H9 (cell line): ENCODE results near the gene DNER. TPM values are rescaled to one million over a fixed set of nuclear protein-coding genes. Genes with fewer than 3 reads are reported as not detected.
"Not testable (repeated sequence)": the region's sequence is repeated elsewhere in the genome, so short reads cannot be mapped to it uniquely, and the experiment has no call there.

Experiments
- DNase-seq: peaks from one replicate; pipeline ENCODE4 v3.0.0-alpha.2; 2017
- H2AFZ ChIP-seq: one replicate; pipeline ENCODE4 v1.6.1; 2013; ENCODE audit warnings: mild to moderate bottlenecking, low read length, control low read depth, moderate library complexity
- H2AK5ac ChIP-seq: 2 replicates; pipeline ENCODE4 v1.6.1; 2013; ENCODE audit warnings: low read length, control low read depth, mixed read lengths; ENCODE audit not compliant: insufficient read length
- H2BK120ac ChIP-seq: one replicate; pipeline ENCODE4 v1.6.1; 2013; ENCODE audit warnings: low read depth, mild to moderate bottlenecking, low read length, control low read depth, inconsistent platforms; ENCODE audit not compliant: poor library complexity, severe bottlenecking
- H2BK12ac ChIP-seq: 2 replicates; pipeline ENCODE4 v1.6.1; 2013; ENCODE audit warnings: low read length, control low read depth, mixed read lengths, low read depth; ENCODE audit not compliant: insufficient read length
- H2BK15ac ChIP-seq: 2 replicates; pipeline ENCODE4 v1.6.1; 2013; ENCODE audit warnings: low read depth, low read length, control low read depth
- H2BK20ac ChIP-seq: one replicate; pipeline ENCODE4 v1.6.1; 2013; ENCODE audit warnings: low read depth, mild to moderate bottlenecking, low read length, control low read depth, inconsistent platforms; ENCODE audit not compliant: poor library complexity, severe bottlenecking
- H2BK5ac ChIP-seq: 2 replicates; pipeline ENCODE4 v1.6.1; 2013; ENCODE audit warnings: low read length, control low read depth, mixed read lengths; ENCODE audit not compliant: insufficient read length
- H3K14ac ChIP-seq: 2 replicates; pipeline ENCODE4 v1.6.1; 2013; ENCODE audit warnings: low read length, control low read depth; ENCODE audit not compliant: insufficient read depth
- H3K18ac ChIP-seq: 2 replicates; pipeline ENCODE4 v1.6.1; 2013; ENCODE audit warnings: low read depth, mild to moderate bottlenecking, mixed read lengths, low read length, control low read depth; ENCODE audit not compliant: insufficient read length
- H3K23ac ChIP-seq: 2 replicates; pipeline ENCODE4 v1.6.1; 2013; ENCODE audit warnings: low read length, control low read depth, mixed read lengths, low read depth; ENCODE audit not compliant: insufficient read length
- H3K23me2 ChIP-seq: 2 replicates; pipeline ENCODE4 v1.6.1; 2013; ENCODE audit warnings: low read depth, mild to moderate bottlenecking, mixed read lengths, low read length, control low read depth; ENCODE audit not compliant: insufficient read length, poor library complexity, severe bottlenecking
- H3K27ac ChIP-seq: 2 replicates; pipeline ENCODE4 v1.5.1; 2013; ENCODE audit warnings: low read length, control low read depth, mixed read lengths, low read depth; ENCODE audit not compliant: insufficient read length
- H3K27me3 ChIP-seq: 2 replicates; pipeline ENCODE4 v1.6.1; 2013; ENCODE audit warnings: low read length, control low read depth, inconsistent platforms; ENCODE audit not compliant: insufficient read depth
- H3K4ac ChIP-seq: 2 replicates; pipeline ENCODE4 v1.6.1; 2013; ENCODE audit warnings: low read depth, mild to moderate bottlenecking, control low read depth, inconsistent platforms, low read length, moderate library complexity
- H3K4me1 ChIP-seq: 2 replicates; pipeline ENCODE4 v1.6.1; 2013; ENCODE audit warnings: low read length, control low read depth, inconsistent platforms; ENCODE audit not compliant: insufficient read depth
- H3K4me2 ChIP-seq: 2 replicates; pipeline ENCODE4 v1.6.1; 2013; ENCODE audit warnings: low read length, control low read depth, mixed read lengths; ENCODE audit not compliant: insufficient read length, insufficient read depth
- H3K56ac ChIP-seq: 2 replicates; pipeline ENCODE4 v1.6.1; 2013; ENCODE audit warnings: low read depth, mild to moderate bottlenecking, mixed read lengths, low read length, control low read depth; ENCODE audit not compliant: insufficient read length
- H3K79me1 ChIP-seq: 2 replicates; pipeline ENCODE4 v1.6.1; 2013; ENCODE audit warnings: low read depth, mild to moderate bottlenecking, moderate library complexity, low read length, control low read depth, inconsistent platforms; ENCODE audit not compliant: insufficient read depth, poor library complexity, severe bottlenecking
- H3K79me2 ChIP-seq: 2 replicates; pipeline ENCODE4 v1.6.1; 2013; ENCODE audit warnings: low read length, control low read depth, inconsistent platforms; ENCODE audit not compliant: insufficient read depth
- H3K9ac ChIP-seq: 2 replicates; pipeline ENCODE4 v1.6.1; 2013; ENCODE audit warnings: low read length, control low read depth, mixed read lengths; ENCODE audit not compliant: insufficient read length; ENCODE audit errors: extremely low read depth
- H3K9me3 ChIP-seq: one replicate; pipeline ENCODE4 v1.6.1; 2013; ENCODE audit warnings: low read depth, low read length, inconsistent platforms; ENCODE audit not compliant: control insufficient read depth
- H3T11ph ChIP-seq: one replicate; pipeline ENCODE4 v1.6.1; 2013; ENCODE audit warnings: mild to moderate bottlenecking, low read length, control low read depth, inconsistent platforms
- H4K20me1 ChIP-seq: one replicate; pipeline ENCODE4 v1.6.1; 2013; ENCODE audit not compliant: control insufficient read depth, insufficient read length, insufficient read depth
- H4K5ac ChIP-seq: 2 replicates; pipeline ENCODE4 v1.6.1; 2013; ENCODE audit warnings: low read depth, mild to moderate bottlenecking, mixed read lengths, low read length, control low read depth; ENCODE audit not compliant: insufficient read length
- H4K8ac ChIP-seq: replicated peaks from 2 replicates; pipeline ENCODE4 v1.6.1; 2013; ENCODE audit warnings: low read length, control low read depth, mixed read lengths, low read depth; ENCODE audit not compliant: insufficient read length
- H4K91ac ChIP-seq: 2 replicates; pipeline ENCODE4 v1.6.1; 2013; ENCODE audit warnings: low read depth, mild to moderate bottlenecking, moderate library complexity, mixed read lengths, low read length, control low read depth; ENCODE audit not compliant: insufficient read length
- H3K27ac Mint-ChIP-seq, 3 experiments: 2 replicates in 2 of 3; 3 replicates in 1 of 3; pipeline ENCODE4 v1.8.0; 2020 to 2021; ENCODE audit warnings: mixed read lengths in 3 of 3, mild to moderate bottlenecking in 1 of 3, moderate library complexity in 1 of 3
- H3K27me3 Mint-ChIP-seq: 2 replicates; pipeline ENCODE4 v1.8.0; 2021; ENCODE audit warnings: low read depth, mild to moderate bottlenecking, moderate library complexity, mixed read lengths
- H3K36me3 Mint-ChIP-seq, 3 experiments: 2 replicates in 2 of 3; 3 replicates in 1 of 3; pipeline ENCODE4 v1.8.0; 2020 to 2021; ENCODE audit warnings: low read depth in 3 of 3, mixed read lengths in 3 of 3; ENCODE audit not compliant: insufficient read depth in 1 of 3
- H3K4me1 Mint-ChIP-seq, 2 experiments: 2 replicates each; pipeline ENCODE4 v1.8.0; 2020; ENCODE audit warnings: mixed read lengths in 2 of 2
- H3K4me3 Mint-ChIP-seq, 2 experiments: 2 replicates in 1 of 2; 3 replicates in 1 of 2; pipeline ENCODE4 v1.8.0; 2020 to 2021; ENCODE audit warnings: mild to moderate bottlenecking in 2 of 2, mixed read lengths in 2 of 2, moderate library complexity in 1 of 2
- H3K9me3 Mint-ChIP-seq, 2 experiments: 2 replicates in 1 of 2; 3 replicates in 1 of 2; pipeline ENCODE4 v1.8.0; 2020; ENCODE audit warnings: mild to moderate bottlenecking in 2 of 2, mixed read lengths in 2 of 2, moderate library complexity in 1 of 2
- WGBS: extraction: QIAGEN DNeasy Blood & Tissue Kit; methylation state at CpG from one replicate; pipeline ENCODE4 v1.1.7; 2013; ENCODE audit warnings: missing lambda C conversion rate, low lambda C conversion rate, mixed read lengths; ENCODE audit not compliant: insufficient read length; ENCODE audit errors: extremely low coverage; 5-methylcytosine and 5-hydroxymethylcytosine counted together
- total RNA-seq: library from RNA; stranded (reverse); gene quantifications from 2 replicates; pipeline ENCODE4 v1.2.1, GENCODE V29; 2021
- TF ChIP-seq, protein P1 (sequence below): fragments of 200-600 bp; sonication (generic); conservative IDR thresholded peaks from 3 replicates; pipeline ENCODE4 v1.8.0; 2021; ENCODE audit warnings: antibody characterized with exemption, mild to moderate bottlenecking

DNER gene
- total RNA-seq, 1 experiment from 2014 or later: 1.0 TPM

DNA sequence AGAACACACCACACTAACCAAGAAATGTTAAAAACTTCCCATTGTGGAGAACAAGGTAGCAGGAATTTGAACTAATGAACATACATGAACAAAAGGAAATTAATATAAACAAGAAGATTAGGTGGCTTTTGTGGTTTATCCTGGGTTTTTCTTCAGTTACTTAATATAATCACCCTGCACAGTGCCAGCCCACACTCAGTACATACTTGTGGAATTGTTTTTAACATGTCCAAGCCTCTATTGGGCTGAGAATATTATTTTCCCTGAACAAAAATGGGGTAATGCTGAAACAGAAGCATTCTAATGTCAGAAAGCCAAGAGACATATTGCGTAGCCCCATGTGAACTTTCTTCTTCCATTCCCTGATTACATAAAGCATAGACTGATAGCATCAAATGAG lies 202.8 kb downstream of the DNER start:
- H2BK20ac ChIP-seq: no peak overlapping the region
- H2AFZ ChIP-seq: no peak overlapping the region
- Mint-ChIP-seq H3K36me3 (no peaks in the 10 kb centered on the region; a peak in 1 of 7 replicates), H3K4me1 (no peaks in the 10 kb centered on the region), H3K4me3 (no peak overlapping the region), H3K9me3 (no peaks in the 10 kb centered on the region), H3K27ac (0 out of 7 replicates have a peak overlapping the region, but pooled peaks of 1 of the 3 experiments have one; percentile 12), H3K27me3 (no peaks in the 10 kb centered on the region; the same call in 1 of the 2 replicates)
- H3K9me3 ChIP-seq: no peaks in the 10 kb centered on the region
- DNase-seq: no peak
- WGBS: no CpG with 5 or more reads among the region's 1 CpG
- H4K20me1 ChIP-seq: no peaks in the 10 kb centered on the region
- H2AK5ac ChIP-seq: no peak overlapping the region
- no peaks in the 10 kb centered on the region for H3K27me3 ChIP-seq
- H4K91ac ChIP-seq: no peak overlapping the region
- H3K56ac ChIP-seq: no peak overlapping the region
- no peak overlapping the region for H4K8ac ChIP-seq
- H3K4me2 ChIP-seq: no peak overlapping the region
- H4K5ac ChIP-seq: no peak overlapping the region
- TF ChIP-seq, protein P1, sequence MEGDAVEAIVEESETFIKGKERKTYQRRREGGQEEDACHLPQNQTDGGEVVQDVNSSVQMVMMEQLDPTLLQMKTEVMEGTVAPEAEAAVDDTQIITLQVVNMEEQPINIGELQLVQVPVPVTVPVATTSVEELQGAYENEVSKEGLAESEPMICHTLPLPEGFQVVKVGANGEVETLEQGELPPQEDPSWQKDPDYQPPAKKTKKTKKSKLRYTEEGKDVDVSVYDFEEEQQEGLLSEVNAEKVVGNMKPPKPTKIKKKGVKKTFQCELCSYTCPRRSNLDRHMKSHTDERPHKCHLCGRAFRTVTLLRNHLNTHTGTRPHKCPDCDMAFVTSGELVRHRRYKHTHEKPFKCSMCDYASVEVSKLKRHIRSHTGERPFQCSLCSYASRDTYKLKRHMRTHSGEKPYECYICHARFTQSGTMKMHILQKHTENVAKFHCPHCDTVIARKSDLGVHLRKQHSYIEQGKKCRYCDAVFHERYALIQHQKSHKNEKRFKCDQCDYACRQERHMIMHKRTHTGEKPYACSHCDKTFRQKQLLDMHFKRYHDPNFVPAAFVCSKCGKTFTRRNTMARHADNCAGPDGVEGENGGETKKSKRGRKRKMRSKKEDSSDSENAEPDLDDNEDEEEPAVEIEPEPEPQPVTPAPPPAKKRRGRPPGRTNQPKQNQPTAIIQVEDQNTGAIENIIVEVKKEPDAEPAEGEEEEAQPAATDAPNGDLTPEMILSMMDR: no peak
- no peaks in the 10 kb centered on the region for H3K4me1 ChIP-seq
- no peak overlapping the region for H2BK5ac ChIP-seq
- H3K79me2 ChIP-seq: no peaks in the 10 kb centered on the region
- H3K4ac ChIP-seq: no peak overlapping the region
- H2BK120ac ChIP-seq: no peak overlapping the region
- H3K23me2 ChIP-seq: no peaks in the 10 kb centered on the region
- H2BK12ac ChIP-seq: no peak overlapping the region
- H3K27ac ChIP-seq: no peak overlapping the region
- no peak overlapping the region for H3T11ph ChIP-seq
- H3K23ac ChIP-seq: no peak overlapping the region
- H3K79me1 ChIP-seq: no peaks in the 10 kb centered on the region
- no peak overlapping the region for H3K14ac ChIP-seq
- H3K9ac ChIP-seq: no peak overlapping the region
- H2BK15ac ChIP-seq: no peak overlapping the region
- H3K18ac ChIP-seq: no peak overlapping the region

GRCh38 chr2:229506699-229507098 lies 207.7 kb downstream of the DNER start:
- not testable (repeated sequence) for H3K4me2 ChIP-seq, H3K56ac ChIP-seq, H4K20me1 ChIP-seq, H3K79me1 ChIP-seq, H2BK15ac ChIP-seq, H2BK20ac ChIP-seq, H3K23me2 ChIP-seq, H3K4me3 Mint-ChIP-seq, H3T11ph ChIP-seq, DNase-seq, H4K91ac ChIP-seq, H2AK5ac ChIP-seq, H2BK5ac ChIP-seq, H3K14ac ChIP-seq, H3K27ac ChIP-seq, H3K9me3 ChIP-seq, H2BK12ac ChIP-seq, H2AFZ ChIP-seq, H3K36me3 Mint-ChIP-seq, H3K23ac ChIP-seq, H4K5ac ChIP-seq, H3K18ac ChIP-seq, H3K27ac Mint-ChIP-seq, H3K27me3 ChIP-seq, H3K27me3 Mint-ChIP-seq, H3K9ac ChIP-seq, H3K9me3 Mint-ChIP-seq, H2BK120ac ChIP-seq, H3K79me2 ChIP-seq, H3K4ac ChIP-seq, H3K4me1 ChIP-seq, H4K8ac ChIP-seq
- no CpG with 5 or more reads among the region's 4 CpGs for WGBS
- H3K4me1 Mint-ChIP-seq: peaks cover 16 to 22% of the 10 kb centered on the region in 2 experiments
